Measurements from ENCODE around the gene SLC38A9. TPM values are rescaled to one million over a fixed set of nuclear protein-coding genes. Genes with fewer than 3 reads are reported as not detected.

The SLC38A9 gene
- total RNA-seq, 4 donors from 2014 or later = 26.3 to 53.6 (median 32.0) TPM

DNA sequence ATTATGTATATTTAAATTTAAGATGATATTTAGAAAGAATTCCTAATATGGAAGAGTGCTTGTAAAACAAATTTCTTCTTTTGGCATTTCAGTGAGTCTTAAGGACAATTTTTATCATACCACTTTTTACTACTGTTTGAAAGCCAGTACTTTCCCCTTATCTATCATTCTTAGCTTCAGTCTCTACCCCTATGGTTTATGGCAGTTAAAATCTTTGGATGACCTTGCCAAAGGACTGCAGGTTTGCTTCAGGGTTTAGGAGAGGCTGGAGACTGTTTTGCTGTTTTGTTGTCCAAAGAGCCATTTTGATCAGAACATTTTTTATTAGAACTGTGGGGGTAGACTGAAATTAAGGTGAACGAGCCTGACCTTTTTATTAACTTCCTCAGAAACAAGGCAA is 30.8 kb downstream of the SLC38A9 start:
- DNase-seq = no peak
- TF ChIP-seq, protein P1, sequence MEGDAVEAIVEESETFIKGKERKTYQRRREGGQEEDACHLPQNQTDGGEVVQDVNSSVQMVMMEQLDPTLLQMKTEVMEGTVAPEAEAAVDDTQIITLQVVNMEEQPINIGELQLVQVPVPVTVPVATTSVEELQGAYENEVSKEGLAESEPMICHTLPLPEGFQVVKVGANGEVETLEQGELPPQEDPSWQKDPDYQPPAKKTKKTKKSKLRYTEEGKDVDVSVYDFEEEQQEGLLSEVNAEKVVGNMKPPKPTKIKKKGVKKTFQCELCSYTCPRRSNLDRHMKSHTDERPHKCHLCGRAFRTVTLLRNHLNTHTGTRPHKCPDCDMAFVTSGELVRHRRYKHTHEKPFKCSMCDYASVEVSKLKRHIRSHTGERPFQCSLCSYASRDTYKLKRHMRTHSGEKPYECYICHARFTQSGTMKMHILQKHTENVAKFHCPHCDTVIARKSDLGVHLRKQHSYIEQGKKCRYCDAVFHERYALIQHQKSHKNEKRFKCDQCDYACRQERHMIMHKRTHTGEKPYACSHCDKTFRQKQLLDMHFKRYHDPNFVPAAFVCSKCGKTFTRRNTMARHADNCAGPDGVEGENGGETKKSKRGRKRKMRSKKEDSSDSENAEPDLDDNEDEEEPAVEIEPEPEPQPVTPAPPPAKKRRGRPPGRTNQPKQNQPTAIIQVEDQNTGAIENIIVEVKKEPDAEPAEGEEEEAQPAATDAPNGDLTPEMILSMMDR (IDR thresholded peaks at IDR 0.05) = no peak
- no peak for TF ChIP-seq POLR2A (IDR thresholded peaks at IDR 0.05)
- Histone ChIP-seq H3K27me3 (no peaks in the 10 kb centered on the region), H3K36me3 (no peaks in the 10 kb centered on the region), H3K4me3 (no peak overlapping the region), H3K4me1 (no peaks in the 10 kb centered on the region), H3K9me3 (no peaks in the 10 kb centered on the region), H3K27ac (no peak overlapping the region)

DNA sequence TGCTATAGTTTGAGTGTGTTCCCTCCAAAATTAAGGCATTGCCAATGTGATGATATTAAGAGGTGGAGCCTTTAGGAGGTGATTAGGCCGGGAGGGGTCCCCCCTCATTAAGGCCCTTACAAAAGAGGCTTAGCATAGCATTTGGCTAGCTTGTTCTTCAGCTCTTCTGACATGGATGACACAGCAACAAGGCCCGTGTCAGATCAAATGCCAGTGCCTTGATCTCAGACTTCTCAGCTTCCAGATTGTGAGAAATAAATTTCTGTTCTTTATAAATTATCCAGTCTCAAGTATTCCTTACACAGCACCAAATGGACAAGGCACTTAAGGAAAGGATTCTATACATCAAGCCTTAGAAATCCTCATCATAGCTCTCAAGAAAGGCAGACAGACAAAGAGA is 31.8 kb downstream of the SLC38A9 start:
- no peak overlapping the region for H3K27ac ChIP-seq
- no peaks in the 10 kb centered on the region for H3K4me1 ChIP-seq
- H3K9me3 ChIP-seq = no peaks in the 10 kb centered on the region
- H3K36me3 ChIP-seq = no peaks in the 10 kb centered on the region
- H3K27me3 ChIP-seq = no peaks in the 10 kb centered on the region
- no peak overlapping the region for H3K4me3 ChIP-seq
- no peak for DNase-seq
- TF ChIP-seq, protein P1 (IDR thresholded peaks at IDR 0.05) = no peak
- TF ChIP-seq POLR2A (IDR thresholded peaks at IDR 0.05) = no peak

DNA sequence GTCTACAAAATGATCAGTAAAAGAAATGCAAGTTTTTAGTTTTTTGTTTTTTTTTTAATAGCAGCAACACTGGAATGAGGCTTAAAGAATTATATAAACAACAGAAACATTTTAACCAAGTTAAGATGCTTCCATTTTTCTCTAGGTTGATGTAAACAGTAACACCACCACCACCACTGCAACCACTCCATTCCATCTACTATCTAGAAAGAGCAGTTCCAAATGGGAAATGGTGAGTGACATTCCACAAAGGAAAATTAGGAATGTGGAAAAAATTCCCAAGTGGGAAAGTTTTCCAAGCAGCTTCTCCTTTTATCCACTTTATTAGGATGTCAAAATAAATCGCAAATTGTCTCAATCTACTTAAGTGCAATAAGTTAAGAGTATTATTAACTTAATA is 32.6 kb downstream of the SLC38A9 start:
- H3K36me3 ChIP-seq = no peaks in the 10 kb centered on the region
- H3K4me1 ChIP-seq = no peaks in the 10 kb centered on the region
- H3K27me3 ChIP-seq = no peaks in the 10 kb centered on the region
- no peak overlapping the region for H3K4me3 ChIP-seq
- DNase-seq = no peak
- H3K9me3 ChIP-seq = no peaks in the 10 kb centered on the region
- TF ChIP-seq, protein P1 (IDR thresholded peaks at IDR 0.05) = no peak
- TF ChIP-seq POLR2A (IDR thresholded peaks at IDR 0.05) = no peak
- no peak overlapping the region for H3K27ac ChIP-seq

DNA sequence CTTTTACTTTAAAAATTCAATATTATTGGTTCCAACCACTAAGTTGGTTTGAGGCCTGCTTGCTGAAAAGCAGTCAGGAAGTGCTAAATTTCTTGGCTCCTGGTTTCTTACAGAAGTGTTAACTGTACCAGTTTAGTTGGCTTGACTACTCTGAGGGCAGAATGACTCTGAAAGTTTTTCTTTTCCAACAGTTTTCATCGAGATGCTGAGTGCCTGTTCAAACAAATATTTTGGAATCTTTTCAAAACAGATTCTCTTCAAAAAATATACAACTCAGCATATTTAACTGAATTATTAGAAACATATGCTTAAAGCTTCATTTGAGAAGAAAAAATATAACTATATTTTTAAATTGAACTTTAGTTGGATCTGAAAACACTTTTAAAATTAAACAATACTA is 37.0 kb downstream of the SLC38A9 start:
- Histone ChIP-seq H3K9me3 (no peaks in the 10 kb centered on the region), H3K4me3 (no peak overlapping the region), H3K27me3 (no peaks in the 10 kb centered on the region), H3K27ac (no peak overlapping the region), H3K36me3 (no peaks in the 10 kb centered on the region), H3K4me1 (no peaks in the 10 kb centered on the region)
- no peak for DNase-seq
- TF ChIP-seq, protein P1 (IDR thresholded peaks at IDR 0.05) = no peak
- TF ChIP-seq POLR2A (IDR thresholded peaks at IDR 0.05) = no peak

DNA sequence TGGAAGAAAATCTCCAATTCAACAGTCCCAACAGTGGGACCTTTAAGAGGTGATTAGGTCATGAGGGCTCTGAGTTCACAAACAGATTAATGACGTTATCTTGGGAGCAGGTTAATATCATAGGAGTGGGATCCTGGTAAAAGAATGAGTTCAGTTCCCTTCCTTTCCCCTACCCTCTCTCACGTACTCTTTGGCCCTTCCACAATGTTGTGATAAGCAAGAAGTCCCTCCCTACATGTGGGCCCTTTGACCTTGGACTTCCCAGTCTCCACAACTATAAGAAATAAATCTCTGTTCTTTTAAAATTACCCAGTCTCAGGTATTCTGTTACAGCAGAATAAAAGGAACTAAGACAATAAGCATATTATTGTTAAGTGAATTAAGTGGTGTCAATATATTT is 37.8 kb downstream of the SLC38A9 start:
- no peak overlapping the region for H3K27ac ChIP-seq
- H3K27me3 ChIP-seq = no peaks in the 10 kb centered on the region
- TF ChIP-seq, protein P1 (IDR thresholded peaks at IDR 0.05) = no peak
- no peak for TF ChIP-seq POLR2A (IDR thresholded peaks at IDR 0.05)
- H3K9me3 ChIP-seq = no peaks in the 10 kb centered on the region
- no peaks in the 10 kb centered on the region for H3K36me3 ChIP-seq
- DNase-seq = no peak
- H3K4me3 ChIP-seq = no peak overlapping the region
- H3K4me1 ChIP-seq = no peaks in the 10 kb centered on the region

DNA sequence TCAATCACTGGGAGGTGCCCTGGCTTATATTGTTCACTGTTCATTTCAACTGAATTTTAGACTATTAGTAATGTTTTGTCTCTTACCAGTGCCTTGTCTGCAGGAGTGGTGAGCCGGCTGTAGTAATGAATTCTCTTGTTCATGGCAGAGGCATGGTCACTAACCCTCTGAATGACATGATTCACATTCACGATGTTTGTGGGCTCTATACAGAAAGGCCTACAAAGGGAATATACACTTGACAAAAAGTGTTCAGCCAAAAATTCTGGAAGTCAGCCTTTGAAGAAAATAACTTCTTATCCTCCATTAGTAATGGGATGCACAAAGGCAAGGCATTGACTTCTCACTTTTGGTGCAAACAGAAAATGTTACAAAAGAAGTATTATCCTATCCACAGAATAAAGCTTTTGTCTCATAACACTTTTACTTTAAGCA is 39.6 kb downstream of the SLC38A9 start:
- TF ChIP-seq POLR2A (IDR thresholded peaks at IDR 0.05) = no peak
- Histone ChIP-seq H3K27ac (no peak overlapping the region), H3K36me3 (no peaks in the 10 kb centered on the region), H3K4me3 (no peak overlapping the region), H3K4me1 (no peaks in the 10 kb centered on the region), H3K27me3 (no peaks in the 10 kb centered on the region), H3K9me3 (no peaks in the 10 kb centered on the region)
- no peak for DNase-seq
